Neural progenitor cell (in vitro differentiated cells): ENCODE data around the gene NCKAP1. TPM values are rescaled to one million over a fixed set of nuclear protein-coding genes. Genes with fewer than 3 reads are reported as not detected.
"Not testable (repeated sequence)": the region's sequence is repeated elsewhere in the genome, so short reads cannot be mapped to it uniquely, and the experiment has no call there.

Experiments
- DNase-seq: peaks from one replicate; pipeline ENCODE4 v3.0.0-alpha.2; 2016; ENCODE audit warnings: low spot score
- H2AFZ ChIP-seq: fragments of 200-600 bp; sonication (generic); replicated peaks from 2 replicates; pipeline ENCODE4 v1.6.1; 2016; ENCODE audit warnings: antibody characterized with exemption
- H3F3A ChIP-seq: fragments of 200-600 bp; sonication (generic); 2 replicates; pipeline ENCODE4 v1.6.1; 2016; ENCODE audit warnings: antibody characterized with exemption, low read depth
- H3K27ac ChIP-seq: fragments of 200-600 bp; sonication (generic); 2 replicates; pipeline ENCODE4 v1.5.1; 2016; ENCODE audit warnings: mild to moderate bottlenecking
- H3K27me3 ChIP-seq: fragments of 200-600 bp; sonication (generic); 2 replicates; pipeline ENCODE4 v1.6.1; 2016; ENCODE audit warnings: mild to moderate bottlenecking, moderate library complexity
- H3K36me3 ChIP-seq: fragments of 200-600 bp; sonication (generic); 2 replicates; pipeline ENCODE4 v1.5.1; 2016
- H3K4me1 ChIP-seq: fragments of 200-600 bp; sonication (generic); 2 replicates; pipeline ENCODE4 v1.6.1; 2016; ENCODE audit warnings: mixed run types
- H3K4me2 ChIP-seq: fragments of 200-600 bp; sonication (generic); 2 replicates; pipeline ENCODE4 v1.6.1; 2016
- H3K4me3 ChIP-seq: fragments of 200-600 bp; sonication (generic); 2 replicates; pipeline ENCODE4 v1.5.1; 2016
- H3K79me2 ChIP-seq: fragments of 200-600 bp; sonication (generic); 2 replicates; pipeline ENCODE4 v1.6.1; 2016; ENCODE audit warnings: low read depth
- H3K9ac ChIP-seq: fragments of 200-600 bp; sonication (generic); 2 replicates; pipeline ENCODE4 v1.6.1; 2016
- H3K9me3 ChIP-seq: fragments of 200-600 bp; sonication (generic); 2 replicates; pipeline ENCODE4 v1.5.1; 2016; ENCODE audit warnings: low read depth
- H4K20me1 ChIP-seq: fragments of 200-600 bp; sonication (generic); 2 replicates; pipeline ENCODE4 v1.6.1; 2016; ENCODE audit warnings: low read depth
- H3K27ac Mint-ChIP-seq: 3 replicates; pipeline ENCODE4 v1.8.0; 2021; ENCODE audit warnings: mixed read lengths
- H3K27me3 Mint-ChIP-seq: 2 replicates; pipeline ENCODE4 v1.8.0; 2022; ENCODE audit warnings: low read depth, mild to moderate bottlenecking, inconsistent platforms, moderate library complexity, mixed read lengths; ENCODE audit not compliant: insufficient read depth
- H3K36me3 Mint-ChIP-seq: 3 replicates; pipeline ENCODE4 v1.8.0; 2021; ENCODE audit warnings: mixed read lengths
- H3K4me1 Mint-ChIP-seq: 3 replicates; pipeline ENCODE4 v1.8.0; 2021; ENCODE audit warnings: mixed read lengths
- H3K4me3 Mint-ChIP-seq: 3 replicates; pipeline ENCODE4 v1.8.0; 2021; ENCODE audit warnings: mild to moderate bottlenecking, moderate library complexity, mixed read lengths
- H3K9me3 Mint-ChIP-seq: 3 replicates; pipeline ENCODE4 v1.8.0; 2020; ENCODE audit warnings: mixed read lengths
- EZH2 ChIP-seq: fragments of 200-600 bp; sonication (generic); IDR thresholded peaks from 2 replicates; pipeline ENCODE4 v1.6.1; 2017; ENCODE audit warnings: antibody characterized with exemption, mild to moderate bottlenecking, moderate library complexity
- EZH2phosphoT487 ChIP-seq: fragments of 200-600 bp; sonication (generic); IDR thresholded peaks from 2 replicates; pipeline ENCODE4 v1.6.1; 2017; ENCODE audit warnings: antibody characterized with exemption
- total RNA-seq: library from RNA; depleted of rRNA; stranded (reverse); fragments of >200 nt; gene quantifications from 2 replicates; pipeline ENCODE4 v1.2.3, GENCODE V29; 2015; ENCODE audit warnings: low replicate concordance
- TF ChIP-seq, protein P1 (sequence below): fragments of 200-600 bp; sonication (generic); IDR thresholded peaks from 2 replicates; pipeline ENCODE4 v1.5.1; 2017; ENCODE audit warnings: antibody characterized with exemption, mild to moderate bottlenecking

The NCKAP1 gene
- total RNA-seq, 1 donor from 2014 or later, result 164 TPM

DNA sequence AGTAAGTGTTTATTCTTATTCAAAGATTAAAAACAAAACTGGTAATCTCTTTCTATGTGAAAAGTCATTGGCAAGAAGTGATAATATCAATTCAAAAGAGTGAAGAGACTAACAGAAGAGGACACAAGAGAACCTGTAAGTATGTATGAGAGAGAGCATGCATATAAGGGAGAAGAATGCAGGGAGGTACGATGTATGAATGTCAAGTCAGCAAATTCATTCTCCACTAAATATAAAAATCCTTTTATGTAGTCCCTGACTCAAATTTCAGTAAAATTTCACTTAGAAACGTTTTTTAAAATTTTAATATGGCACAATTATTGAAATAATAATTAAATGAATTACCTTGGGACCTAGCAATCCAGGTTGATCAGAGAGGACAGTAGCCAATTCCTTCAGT lies 55.3 kb downstream of the NCKAP1 start:
- Histone ChIP-seq H3F3A (peaks cover 46% of the 10 kb centered on the region), H3K9ac (no peak overlapping the region), H3K27me3 (no peaks in the 10 kb centered on the region), H3K79me2 (no peaks in the 10 kb centered on the region), H3K4me1 (no peaks in the 10 kb centered on the region), H3K4me3 (no peak overlapping the region), H4K20me1 (no peaks in the 10 kb centered on the region), H2AFZ (no peak overlapping the region), H3K4me2 (no peak overlapping the region), H3K36me3 (peaks cover 21% of the 10 kb centered on the region), H3K9me3 (no peaks in the 10 kb centered on the region), H3K27ac (no peak overlapping the region)
- Mint-ChIP-seq H3K4me1 (no peaks in the 10 kb centered on the region), H3K4me3 (no peak overlapping the region), H3K9me3 (no peaks in the 10 kb centered on the region), H3K27me3 (no peaks in the 10 kb centered on the region), H3K27ac (no peak overlapping the region), H3K36me3 (peaks cover 19% of the 10 kb centered on the region)
- no peak for DNase-seq
- TF ChIP-seq EZH2 (no peak), EZH2phosphoT487 (no peak)
- TF ChIP-seq, protein P1, sequence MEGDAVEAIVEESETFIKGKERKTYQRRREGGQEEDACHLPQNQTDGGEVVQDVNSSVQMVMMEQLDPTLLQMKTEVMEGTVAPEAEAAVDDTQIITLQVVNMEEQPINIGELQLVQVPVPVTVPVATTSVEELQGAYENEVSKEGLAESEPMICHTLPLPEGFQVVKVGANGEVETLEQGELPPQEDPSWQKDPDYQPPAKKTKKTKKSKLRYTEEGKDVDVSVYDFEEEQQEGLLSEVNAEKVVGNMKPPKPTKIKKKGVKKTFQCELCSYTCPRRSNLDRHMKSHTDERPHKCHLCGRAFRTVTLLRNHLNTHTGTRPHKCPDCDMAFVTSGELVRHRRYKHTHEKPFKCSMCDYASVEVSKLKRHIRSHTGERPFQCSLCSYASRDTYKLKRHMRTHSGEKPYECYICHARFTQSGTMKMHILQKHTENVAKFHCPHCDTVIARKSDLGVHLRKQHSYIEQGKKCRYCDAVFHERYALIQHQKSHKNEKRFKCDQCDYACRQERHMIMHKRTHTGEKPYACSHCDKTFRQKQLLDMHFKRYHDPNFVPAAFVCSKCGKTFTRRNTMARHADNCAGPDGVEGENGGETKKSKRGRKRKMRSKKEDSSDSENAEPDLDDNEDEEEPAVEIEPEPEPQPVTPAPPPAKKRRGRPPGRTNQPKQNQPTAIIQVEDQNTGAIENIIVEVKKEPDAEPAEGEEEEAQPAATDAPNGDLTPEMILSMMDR, result no peak

DNA sequence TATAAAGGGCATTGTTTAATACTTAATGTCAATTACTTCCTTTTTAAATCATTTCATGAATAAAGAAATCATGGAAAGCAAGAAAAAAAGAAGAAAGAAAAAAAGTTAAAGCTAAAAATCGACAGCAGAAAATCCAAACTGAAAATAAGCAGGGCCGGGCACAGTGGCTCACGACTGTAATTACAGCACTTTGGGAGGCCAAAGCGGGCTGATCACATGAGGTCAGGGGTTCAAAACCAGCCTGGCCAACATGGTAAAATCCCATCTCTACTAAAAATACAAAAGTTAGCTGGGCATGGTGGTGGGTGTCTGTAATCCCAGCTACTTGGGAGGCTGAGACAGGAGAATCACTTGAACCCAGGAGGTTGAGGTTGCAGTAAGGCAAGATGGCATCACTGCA lies 56.8 kb downstream of the NCKAP1 start:
- not testable (repeated sequence) for DNase-seq, H3K27ac Mint-ChIP-seq, H3K4me3 Mint-ChIP-seq, H3K4me2 ChIP-seq, H3K9me3 Mint-ChIP-seq, H3K9ac ChIP-seq, H2AFZ ChIP-seq, H3K79me2 ChIP-seq, H3K4me1 ChIP-seq, H3K27me3 ChIP-seq, H3K4me1 Mint-ChIP-seq, H3K27ac ChIP-seq, H3K9me3 ChIP-seq, H3K27me3 Mint-ChIP-seq, H3K4me3 ChIP-seq, H4K20me1 ChIP-seq
- H3K36me3 Mint-ChIP-seq, result peaks cover 19% of the 10 kb centered on the region
- H3F3A ChIP-seq, result peaks cover 46% of the 10 kb centered on the region
- peaks cover 28% of the 10 kb centered on the region for H3K36me3 ChIP-seq

DNA sequence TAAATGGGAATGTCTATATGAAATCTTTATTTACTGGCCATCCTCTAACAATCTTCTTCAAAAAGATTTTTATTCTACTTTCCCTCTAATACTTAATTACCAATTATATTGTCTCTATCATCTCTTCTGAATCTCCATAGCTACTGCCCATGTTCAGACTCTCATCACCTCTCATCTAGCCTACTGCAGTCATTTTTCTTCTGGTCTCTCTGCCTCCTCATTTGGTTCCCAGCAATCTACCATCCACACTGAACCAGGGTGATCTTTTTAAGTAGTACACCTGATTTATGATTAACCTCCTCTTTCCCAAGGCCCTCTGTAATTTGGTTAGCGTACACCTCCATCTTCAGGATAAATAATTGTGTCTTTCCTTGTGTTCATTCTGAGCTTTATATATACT lies 57.6 kb downstream of the NCKAP1 start:
- no peak overlapping the region for H3K9ac ChIP-seq
- no peaks in the 10 kb centered on the region for H3K27me3 ChIP-seq
- DNase-seq, result no peak
- H3K36me3 ChIP-seq, result peaks cover 33% of the 10 kb centered on the region
- TF ChIP-seq EZH2phosphoT487, result no peak
- TF ChIP-seq, protein P1, result no peak
- no peak for TF ChIP-seq EZH2
- H3F3A ChIP-seq, result peaks cover 44% of the 10 kb centered on the region
- H3K9me3 ChIP-seq, result no peaks in the 10 kb centered on the region
- no peaks in the 10 kb centered on the region for H3K4me1 Mint-ChIP-seq
- H2AFZ ChIP-seq, result no peak overlapping the region
- no peak overlapping the region for H3K4me2 ChIP-seq
- H3K27me3 Mint-ChIP-seq, result no peaks in the 10 kb centered on the region
- no peak overlapping the region for H3K4me3 Mint-ChIP-seq
- H3K4me1 ChIP-seq, result no peaks in the 10 kb centered on the region
- no peak overlapping the region for H3K27ac ChIP-seq
- H3K4me3 ChIP-seq, result no peak overlapping the region
- H3K27ac Mint-ChIP-seq, result no peak overlapping the region
- H4K20me1 ChIP-seq, result no peaks in the 10 kb centered on the region
- H3K36me3 Mint-ChIP-seq, result peaks cover 12% of the 10 kb centered on the region
- H3K9me3 Mint-ChIP-seq, result no peaks in the 10 kb centered on the region
- no peaks in the 10 kb centered on the region for H3K79me2 ChIP-seq

DNA sequence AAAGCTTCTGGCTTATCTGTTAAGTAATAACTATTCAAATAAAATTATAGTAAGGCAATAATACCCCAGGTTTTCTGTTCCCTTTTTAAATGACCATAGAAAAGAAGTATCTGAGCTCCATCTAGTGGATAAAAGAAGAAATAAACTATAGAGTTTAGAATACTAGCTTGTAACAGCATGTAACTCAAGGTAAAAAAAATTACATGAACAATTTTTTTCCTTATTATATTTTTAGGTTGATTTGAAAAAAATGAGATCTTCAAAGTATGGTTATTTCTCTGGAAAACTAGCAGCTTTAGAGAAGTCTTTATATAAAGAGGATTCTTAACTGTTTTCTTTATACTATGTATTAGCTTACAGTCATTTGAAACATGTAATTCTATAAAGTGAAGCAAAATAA lies 58.1 kb downstream of the NCKAP1 start:
- Histone ChIP-seq H3K27me3 (no peaks in the 10 kb centered on the region), H3K4me2 (no peak overlapping the region), H3K36me3 (peaks cover 33% of the 10 kb centered on the region), H3K4me1 (no peaks in the 10 kb centered on the region), H3K4me3 (no peak overlapping the region), H3K9ac (no peak overlapping the region), H2AFZ (no peak overlapping the region), H3F3A (peaks cover 44% of the 10 kb centered on the region), H3K79me2 (no peaks in the 10 kb centered on the region), H4K20me1 (no peaks in the 10 kb centered on the region), H3K27ac (no peak overlapping the region), H3K9me3 (no peaks in the 10 kb centered on the region)
- Mint-ChIP-seq H3K27me3 (no peaks in the 10 kb centered on the region), H3K4me1 (no peaks in the 10 kb centered on the region), H3K4me3 (no peak overlapping the region), H3K27ac (no peak overlapping the region), H3K36me3 (peaks cover 12% of the 10 kb centered on the region), H3K9me3 (no peaks in the 10 kb centered on the region)
- peak; percentile 32 for DNase-seq
- TF ChIP-seq, protein P1, result peak; percentile 81
- TF ChIP-seq EZH2phosphoT487, result no peak
